OCI-LY3 (cell line): ENCODE data around the gene ADAM29.
"Not testable (repeated sequence)": the region's sequence is repeated elsewhere in the genome, so short reads cannot be mapped to it uniquely, and the experiment has no call there.

Experiments
- H2AFZ ChIP-seq: fragments of 200-600, 300-600 bp; shearing (Covaris generic); 2 replicates; pipeline ENCODE4 v1.6.0; 2014; ENCODE audit warnings: antibody characterized with exemption, low read depth, low read length
- H3K27ac ChIP-seq: fragments of 200-600, 300-600 bp; sonication (generic); 2 replicates; pipeline ENCODE4 v1.5.1; 2014; ENCODE audit warnings: mild to moderate bottlenecking, low read length, moderate library complexity, mixed read lengths
- H3K27me3 ChIP-seq: fragments of 200-600, 300-600 bp; sonication (generic); 2 replicates; pipeline ENCODE4 v1.6.1; 2014; ENCODE audit warnings: low read depth, low read length, mixed read lengths
- H3K36me3 ChIP-seq: fragments of 200-600, 300-600 bp; sonication (generic); replicated peaks from 2 replicates; pipeline ENCODE3; 2014; ENCODE audit warnings: low read depth, low read length, mixed read lengths
- H3K4me1 ChIP-seq: fragments of 300-600, 200-600 bp; sonication (generic); 2 replicates; pipeline ENCODE4 v1.6.1; 2014; ENCODE audit warnings: low read length, mixed read lengths
- H3K4me2 ChIP-seq: fragments of 200-600, 300-600 bp; sonication (generic); 2 replicates; pipeline ENCODE4 v1.6.1; 2014; ENCODE audit warnings: low read length, mixed read lengths
- H3K4me3 ChIP-seq: fragments of 300-600, 200-600 bp; sonication (generic); 2 replicates; pipeline ENCODE4 v1.5.1; 2014; ENCODE audit warnings: antibody characterized with exemption, mild to moderate bottlenecking, low read length, moderate library complexity
- H3K79me2 ChIP-seq: fragments of 300-600, 200-600 bp; shearing (Covaris generic); 2 replicates; pipeline ENCODE4 v1.6.1; 2014; ENCODE audit warnings: mild to moderate bottlenecking, low read length, mixed read lengths
- H3K9ac ChIP-seq: fragments of 300-600, 200-600 bp; shearing (Covaris generic); 2 replicates; pipeline ENCODE4 v1.6.0; 2014; ENCODE audit warnings: mild to moderate bottlenecking, low read length, moderate library complexity
- H3K9me3 ChIP-seq: fragments of 200-600, 300-600 bp; shearing (Covaris generic); 2 replicates; pipeline ENCODE4 v1.6.1; 2014; ENCODE audit warnings: low read length, mixed read lengths; ENCODE audit not compliant: insufficient read depth
- H4K20me1 ChIP-seq: fragments of 200-600, 300-600 bp; sonication (generic); 2 replicates; pipeline ENCODE4 v1.6.1; 2016; ENCODE audit warnings: low read length, mixed read lengths; ENCODE audit not compliant: insufficient read depth
- CTCF ChIP-seq: fragments of 200-600, 300-600 bp; sonication (generic); IDR thresholded peaks from 2 replicates; pipeline ENCODE4 v1.5.1; 2014; ENCODE audit warnings: antibody characterized with exemption, low read length, low read depth
- EZH2phosphoT487 ChIP-seq: fragments of 200-600 bp; shearing (Covaris generic); IDR thresholded peaks from 2 replicates; pipeline ENCODE4 v1.6.1; 2018; ENCODE audit warnings: antibody characterized with exemption, mixed run types, low read depth

ADAM29 gene

DNA sequence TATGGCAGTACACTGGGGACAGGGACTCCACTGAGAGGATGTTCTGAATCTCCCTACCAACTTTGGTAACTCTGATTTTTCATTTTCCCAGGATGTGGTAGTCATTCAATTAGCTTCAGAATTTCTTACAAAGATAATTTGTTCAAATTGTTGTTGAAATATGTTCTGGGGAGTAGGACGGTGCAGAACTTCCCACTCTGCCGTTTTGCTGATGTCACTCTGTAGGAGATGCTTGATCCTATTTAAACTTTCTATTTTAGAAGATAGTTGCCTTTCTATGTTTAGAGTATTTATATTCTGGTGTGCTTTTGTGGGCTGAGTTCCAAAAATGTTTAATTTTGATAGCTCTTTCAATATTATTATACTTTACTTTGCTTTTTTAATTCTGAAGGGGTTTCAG is 55.2 kb downstream of the ADAM29 start:
- Histone ChIP-seq H2AFZ (no peak overlapping the region), H3K4me1 (no peaks in the 10 kb centered on the region), H3K4me2 (no peak overlapping the region), H3K9me3 (no peaks in the 10 kb centered on the region), H3K9ac (no peak overlapping the region), H3K27ac (no peak overlapping the region), H3K36me3 (no peaks in the 10 kb centered on the region), H4K20me1 (no peaks in the 10 kb centered on the region), H3K4me3 (no peak overlapping the region), H3K27me3 (no peaks in the 10 kb centered on the region), H3K79me2 (no peaks in the 10 kb centered on the region)
- TF ChIP-seq EZH2phosphoT487 = no peak
- no peak for TF ChIP-seq CTCF

GRCh38 chr4:174983128-174983750 is 65.1 kb downstream of the ADAM29 start:
- Histone ChIP-seq H3K9me3 (peaks cover 24% of the 10 kb centered on the region; the same call in 1 of the 2 replicates), H2AFZ (no peak overlapping the region), H4K20me1 (no peaks in the 10 kb centered on the region), H3K27ac (no peak overlapping the region), H3K36me3 (peaks cover 9% of the 10 kb centered on the region), H3K9ac (no peak overlapping the region), H3K79me2 (no peaks in the 10 kb centered on the region), H3K4me3 (no peak overlapping the region), H3K4me2 (no peak overlapping the region), H3K4me1 (no peaks in the 10 kb centered on the region), H3K27me3 (no peaks in the 10 kb centered on the region)
- TF ChIP-seq CTCF (no peak), EZH2phosphoT487 (no peak)

- not testable (repeated sequence) for H3K4me3 ChIP-seq, H3K9ac ChIP-seq, H3K4me2 ChIP-seq, H3K4me1 ChIP-seq, H4K20me1 ChIP-seq, H3K27me3 ChIP-seq, H3K79me2 ChIP-seq, H3K36me3 ChIP-seq, H3K27ac ChIP-seq, H2AFZ ChIP-seq
- H3K9me3 ChIP-seq = peaks cover 24% of the 10 kb centered on the region; the same call in 1 of the 2 replicates
Observed at GRCh38 chr4:174983870-174984269, 65.7 kb downstream of the ADAM29 start.

DNA sequence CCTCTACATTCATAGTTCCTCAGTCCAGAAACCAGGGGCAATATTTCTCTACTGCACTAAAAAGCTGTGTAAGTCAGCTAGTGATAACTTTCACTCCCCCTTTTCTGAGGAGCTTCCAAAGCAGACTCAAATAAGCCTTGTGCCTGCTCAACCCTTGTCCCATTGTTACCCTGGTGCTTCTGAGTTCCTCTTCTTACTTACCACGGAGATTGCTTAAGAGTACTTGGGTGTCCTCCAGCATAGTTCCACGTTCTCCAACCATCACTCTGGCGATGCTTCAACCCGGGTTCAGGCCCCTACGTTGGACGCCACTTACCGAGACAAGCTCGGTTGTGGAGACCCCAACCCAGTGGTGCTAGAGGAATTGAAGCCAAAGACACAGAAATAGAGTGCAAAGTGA is 71.6 kb downstream of the ADAM29 start:
- Histone ChIP-seq H2AFZ (no peak overlapping the region), H3K4me1 (no peaks in the 10 kb centered on the region), H3K4me2 (no peak overlapping the region), H3K4me3 (no peak overlapping the region), H3K79me2 (no peaks in the 10 kb centered on the region), H3K27ac (no peak overlapping the region), H3K9me3 (peaks cover 15% of the 10 kb centered on the region; the same call in 1 of the 2 replicates), H4K20me1 (no peaks in the 10 kb centered on the region), H3K9ac (no peak overlapping the region), H3K36me3 (peaks cover 17% of the 10 kb centered on the region), H3K27me3 (no peaks in the 10 kb centered on the region)
- TF ChIP-seq EZH2phosphoT487 (no peak), CTCF (no peak)

DNA sequence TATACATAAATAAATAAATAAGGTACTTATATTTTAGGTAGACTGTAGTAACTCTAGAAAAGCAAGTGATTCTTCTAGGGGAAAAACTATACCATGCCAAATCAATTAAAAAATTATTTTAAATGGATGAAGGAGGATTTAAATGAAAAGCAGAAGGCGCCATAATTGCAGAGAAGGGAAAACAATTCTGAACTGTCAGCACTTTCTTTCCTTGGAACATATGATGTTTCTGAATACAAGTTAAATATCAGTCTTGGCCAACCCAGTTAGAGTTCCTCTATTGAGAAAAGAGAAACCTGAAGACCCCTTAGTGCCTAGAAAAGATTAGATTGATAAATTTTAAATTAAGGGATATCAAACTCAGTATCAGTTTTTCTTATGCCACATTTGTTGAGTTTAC is 75.8 kb downstream of the ADAM29 start:
- Histone ChIP-seq H3K9me3 (peaks cover 2% of the 10 kb centered on the region; the same call in 1 of the 2 replicates), H3K79me2 (no peaks in the 10 kb centered on the region), H3K4me2 (no peak overlapping the region), H3K4me3 (no peak overlapping the region), H4K20me1 (no peaks in the 10 kb centered on the region), H3K9ac (no peak overlapping the region), H3K4me1 (peaks cover 17% of the 10 kb centered on the region), H3K27ac (no peak overlapping the region), H3K27me3 (no peaks in the 10 kb centered on the region), H2AFZ (no peak overlapping the region), H3K36me3 (peaks cover 31% of the 10 kb centered on the region)
- TF ChIP-seq EZH2phosphoT487 (no peak), CTCF (no peak)
